Endodermal cell (in vitro differentiated cells): Measurements from ENCODE around the gene NRARP. TPM values are rescaled to one million over a fixed set of nuclear protein-coding genes. Genes with fewer than 3 reads are reported as not detected.

Experiments used
- DNase-seq: peaks from one replicate; pipeline ENCODE4 v3.0.0-alpha.2; 2017
- H3K27ac ChIP-seq: 2 replicates; pipeline ENCODE4 v1.5.1; 2013; ENCODE audit warnings: mild to moderate bottlenecking, low read depth, low read length, moderate library complexity
- H3K27me3 ChIP-seq: 2 replicates; pipeline ENCODE4 v1.6.1; 2013; ENCODE audit warnings: mild to moderate bottlenecking, low read length, moderate library complexity; ENCODE audit not compliant: insufficient read depth, control insufficient read depth, poor library complexity, severe bottlenecking
- H3K36me3 ChIP-seq: 2 replicates; pipeline ENCODE4 v1.7.0; 2013; ENCODE audit warnings: mild to moderate bottlenecking, low read length, moderate library complexity; ENCODE audit not compliant: control insufficient read depth, insufficient read depth
- H3K4me1 ChIP-seq: one replicate; pipeline ENCODE4 v1.7.0; 2013; ENCODE audit warnings: low read length; ENCODE audit not compliant: control insufficient read depth, insufficient read depth
- H3K4me3 ChIP-seq: 2 replicates; pipeline ENCODE4 v1.5.1; 2013; ENCODE audit warnings: mild to moderate bottlenecking, low read length, moderate library complexity
- H3K9ac ChIP-seq: 2 replicates; pipeline ENCODE4 v1.6.1; 2013; ENCODE audit warnings: mild to moderate bottlenecking, low read length, moderate library complexity; ENCODE audit not compliant: poor library complexity, severe bottlenecking; ENCODE audit errors: extremely low read depth
- H3K9me3 ChIP-seq: 2 replicates; pipeline ENCODE4 v1.6.1; 2013; ENCODE audit warnings: mild to moderate bottlenecking, low read length, moderate library complexity; ENCODE audit not compliant: control insufficient read depth
- H3K27ac Mint-ChIP-seq: 2 replicates; pipeline ENCODE4 v1.8.0; 2020; ENCODE audit warnings: mixed read lengths
- H3K27me3 Mint-ChIP-seq: 2 replicates; pipeline ENCODE4 v1.8.0; 2021; ENCODE audit warnings: mild to moderate bottlenecking, mixed read lengths; ENCODE audit not compliant: insufficient read depth
- H3K36me3 Mint-ChIP-seq: 2 replicates; pipeline ENCODE4 v1.8.0; 2020; ENCODE audit warnings: low read depth, mixed read lengths
- H3K4me1 Mint-ChIP-seq: 2 replicates; pipeline ENCODE4 v1.8.0; 2020; ENCODE audit warnings: mixed read lengths
- H3K4me3 Mint-ChIP-seq: 2 replicates; pipeline ENCODE4 v1.8.0; 2020; ENCODE audit warnings: mild to moderate bottlenecking, moderate library complexity, mixed read lengths
- H3K9me3 Mint-ChIP-seq: 2 replicates; pipeline ENCODE4 v1.8.0; 2020; ENCODE audit warnings: mild to moderate bottlenecking, mixed read lengths
- CTCF ChIP-seq: fragments of 200-600 bp; sonication (generic); conservative IDR thresholded peaks from 2 replicates; pipeline ENCODE4 v1.5.0; 2021; ENCODE audit warnings: antibody characterized with exemption, mild to moderate bottlenecking
- WGBS, 2 experiments: methylation state at CpG; one replicate each; pipeline versions ENCODE4 v1.1.5 to v1.1.7; 2013; ENCODE audit warnings: missing lambda C conversion rate in 2 of 2, mixed read lengths in 1 of 2; ENCODE audit not compliant: insufficient coverage in 1 of 2, insufficient read length in 1 of 2; 5-methylcytosine and 5-hydroxymethylcytosine counted together
- total RNA-seq, 2 donors: library from RNA; stranded (reverse); fragmentation: NEBNext Ultra II Directional in 1 of 2; extraction: Animal tissue kit (Norgen Biotek cat#: 25700) in 1 of 2; gene quantifications; 2 replicates in 1 of 2; 3 replicates in 1 of 2; pipeline ENCODE4 v1.2.1, GENCODE V29; 2021

Gene NRARP
- total RNA-seq, 2 donors from 2014 or later: 12.1 to 12.9 TPM

GRCh38 chr9:137319011-137319738 is 17.1 kb upstream of the NRARP start:
- H3K9me3 ChIP-seq: no peaks in the 10 kb centered on the region
- no peak overlapping the region for H3K27ac ChIP-seq
- TF ChIP-seq CTCF: peak; percentile 70
- DNase-seq: peak; percentile 82
- H3K27me3 Mint-ChIP-seq: no peaks in the 10 kb centered on the region
- H3K36me3 Mint-ChIP-seq: no peaks in the 10 kb centered on the region
- no peak overlapping the region for H3K4me3 ChIP-seq
- H3K27me3 ChIP-seq: no peaks in the 10 kb centered on the region
- H3K27ac Mint-ChIP-seq: no peak overlapping the region
- H3K4me3 Mint-ChIP-seq: no peak overlapping the region
- peaks cover 1% of the 10 kb centered on the region for H3K9me3 Mint-ChIP-seq
- H3K36me3 ChIP-seq: no peaks in the 10 kb centered on the region
- H3K9ac ChIP-seq: no peak overlapping the region
- H3K4me1 Mint-ChIP-seq: peaks cover 2% of the 10 kb centered on the region
- H3K4me1 ChIP-seq: peaks cover 5% of the 10 kb centered on the region
- 85 to 88% methylated on average over 9 to 26 of the region's 26 CpGs for WGBS, 2 experiments

GRCh38 chr9:137318602-137319001 is 16.5 kb upstream of the NRARP start:
- Mint-ChIP-seq H3K36me3 (no peaks in the 10 kb centered on the region), H3K4me1 (peaks cover 2% of the 10 kb centered on the region), H3K4me3 (no peak overlapping the region), H3K9me3 (peaks cover 1% of the 10 kb centered on the region), H3K27ac (no peak overlapping the region), H3K27me3 (no peaks in the 10 kb centered on the region)
- H3K4me1 ChIP-seq: peaks cover 5% of the 10 kb centered on the region
- no peaks in the 10 kb centered on the region for H3K36me3 ChIP-seq
- no peak for TF ChIP-seq CTCF
- WGBS, 2 experiments: 92 to 96% methylated on average over 8 to 18 of the region's 18 CpGs
- H3K9me3 ChIP-seq: no peaks in the 10 kb centered on the region
- no peak overlapping the region for H3K27ac ChIP-seq
- H3K9ac ChIP-seq: no peak overlapping the region
- H3K4me3 ChIP-seq: no peak overlapping the region
- DNase-seq: peak; percentile 45
- H3K27me3 ChIP-seq: no peaks in the 10 kb centered on the region

- Mint-ChIP-seq H3K4me3 (no peak overlapping the region), H3K9me3 (peaks cover 1% of the 10 kb centered on the region), H3K4me1 (peaks cover 2% of the 10 kb centered on the region), H3K36me3 (no peaks in the 10 kb centered on the region), H3K27me3 (no peaks in the 10 kb centered on the region), H3K27ac (no peak overlapping the region)
- H3K27ac ChIP-seq: peak overlapping the region; percentile 38
- no peaks in the 10 kb centered on the region for H3K9me3 ChIP-seq
- no peaks in the 10 kb centered on the region for H3K27me3 ChIP-seq
- H3K36me3 ChIP-seq: no peaks in the 10 kb centered on the region
- no peak overlapping the region for H3K9ac ChIP-seq
- WGBS, 2 experiments: 91 to 95% methylated on average over 13 to 24 of the region's 24 CpGs
- DNase-seq: peak; percentile 47
- TF ChIP-seq CTCF: no peak
- peaks cover 5% of the 10 kb centered on the region for H3K4me1 ChIP-seq
- H3K4me3 ChIP-seq: no peak overlapping the region
These were observed 15.8 kb upstream of the NRARP start for GRCh38 chr9:137317718-137318511.
